Upper lobe of left lung (tissue), 4 donors: ENCODE results near the gene CNPY1.

Source experiments
- CTCF ChIP-seq, 6 experiments: fragments of 450-650 bp in 4 of 6; fragments of 200-600 bp in 2 of 6; sonication (generic) in 2 of 6; IDR thresholded peaks; one replicate each; pipeline ENCODE4 v1.5.1; 2016 to 2019; ENCODE audit warnings: antibody characterized with exemption in 6 of 6
- EP300 ChIP-seq, 4 donors: sonication (generic); formaldehyde crosslinking; IDR thresholded peaks; one replicate each; pipeline ENCODE4 v1.5.1; 2017; ENCODE audit warnings: antibody characterized with exemption in 4 of 4, control low read depth in 2 of 4

- TF ChIP-seq CTCF (IDR thresholded peaks at IDR 0.05): no peak
- no peak for TF ChIP-seq EP300 (IDR thresholded peaks at IDR 0.05)
Measured at GRCh38 chr7:155467846-155468784, 78.2 kb downstream of the CNPY1 start.
